OCI-LY1 (cell line): ENCODE measurements around the gene GPX3.

Source experiments
- H2AFZ ChIP-seq: fragments of 200-600 bp; sonication (generic), shearing (Covaris generic); 2 replicates; pipeline ENCODE4 v1.6.0; 2014; ENCODE audit warnings: antibody characterized with exemption, mild to moderate bottlenecking, low read length
- H3F3A ChIP-seq: fragments of 200-600 bp; sonication (generic), shearing (Covaris generic); 2 replicates; pipeline ENCODE4 v1.6.0; 2014; ENCODE audit warnings: mild to moderate bottlenecking, antibody characterized with exemption, low read length, moderate library complexity; ENCODE audit not compliant: insufficient read depth
- H3K27ac ChIP-seq: fragments of 200-600 bp; sonication (generic); 2 replicates; pipeline ENCODE4 v1.5.1; 2014; ENCODE audit warnings: low read length, mixed run types, mild to moderate bottlenecking, low read depth; ENCODE audit not compliant: poor library complexity, severe bottlenecking
- H3K27me3 ChIP-seq: fragments of 200-600 bp; sonication (generic); 2 replicates; pipeline ENCODE4 v1.6.0; 2014; ENCODE audit warnings: antibody characterized with exemption, mild to moderate bottlenecking, low read length, moderate library complexity; ENCODE audit not compliant: insufficient read depth
- H3K36me3 ChIP-seq: fragments of 200-600 bp; sonication (generic); 2 replicates; pipeline ENCODE4 v1.6.1; 2014; ENCODE audit warnings: mild to moderate bottlenecking, antibody characterized with exemption, low read length, moderate library complexity, mixed read lengths; ENCODE audit not compliant: insufficient read depth
- H3K4me1 ChIP-seq: fragments of 200-600 bp; sonication (generic); 2 replicates; pipeline ENCODE4 v1.5.1; 2014; ENCODE audit warnings: mild to moderate bottlenecking, low read length, moderate library complexity; ENCODE audit not compliant: insufficient read depth, severe bottlenecking
- H3K4me2 ChIP-seq: fragments of 200-600 bp; sonication (generic), shearing (Covaris generic); 2 replicates; pipeline ENCODE4 v1.6.1; 2014; ENCODE audit warnings: low read length
- H3K4me3 ChIP-seq: fragments of 200-600 bp; sonication (generic); 2 replicates; pipeline ENCODE4 v1.5.1; 2014; ENCODE audit warnings: low read length, low read depth, mild to moderate bottlenecking, mixed read lengths; ENCODE audit not compliant: poor library complexity, severe bottlenecking
- H3K79me2 ChIP-seq: fragments of 200-600 bp; shearing (Covaris generic); 2 replicates; pipeline ENCODE4 v1.6.1; 2016; ENCODE audit warnings: mixed run types, low read length, mixed read lengths; ENCODE audit not compliant: insufficient read depth
- H3K9ac ChIP-seq: fragments of 200-600 bp; sonication (generic), shearing (Covaris generic); 2 replicates; pipeline ENCODE4 v1.6.1; 2014; ENCODE audit warnings: mild to moderate bottlenecking, low read length, mixed read lengths
- H3K9me2 ChIP-seq: fragments of 200-600 bp; sonication (generic), shearing (Covaris generic); 2 replicates; pipeline ENCODE4 v1.6.1; 2014; ENCODE audit warnings: low read depth, mild to moderate bottlenecking, low read length, mixed read lengths
- H3K9me3 ChIP-seq: fragments of 200-600 bp; shearing (Covaris generic); 2 replicates; pipeline ENCODE4 v1.6.1; 2014; ENCODE audit warnings: low read length, mixed read lengths
- H4K20me1 ChIP-seq: fragments of 200-600 bp; sonication (generic), shearing (Covaris generic); 2 replicates; pipeline ENCODE4 v1.6.0; 2016; ENCODE audit warnings: mild to moderate bottlenecking, low read length; ENCODE audit not compliant: insufficient read depth
- EZH2 ChIP-seq: fragments of 200-600 bp; sonication (generic), shearing (Covaris generic); IDR thresholded peaks from 2 replicates; pipeline ENCODE4 v1.8.0; 2017; ENCODE audit warnings: borderline replicate concordance, mixed run types, mild to moderate bottlenecking, antibody characterized with exemption, low read length, moderate library complexity, mixed read lengths
- TF ChIP-seq, protein P1 (sequence below): fragments of 200-600 bp; sonication (generic), shearing (Covaris generic); IDR thresholded peaks from 2 replicates; pipeline ENCODE4 v1.5.1; 2017; ENCODE audit warnings: mild to moderate bottlenecking, antibody characterized with exemption, low read length, moderate library complexity, mixed read lengths

Gene GPX3

DNA sequence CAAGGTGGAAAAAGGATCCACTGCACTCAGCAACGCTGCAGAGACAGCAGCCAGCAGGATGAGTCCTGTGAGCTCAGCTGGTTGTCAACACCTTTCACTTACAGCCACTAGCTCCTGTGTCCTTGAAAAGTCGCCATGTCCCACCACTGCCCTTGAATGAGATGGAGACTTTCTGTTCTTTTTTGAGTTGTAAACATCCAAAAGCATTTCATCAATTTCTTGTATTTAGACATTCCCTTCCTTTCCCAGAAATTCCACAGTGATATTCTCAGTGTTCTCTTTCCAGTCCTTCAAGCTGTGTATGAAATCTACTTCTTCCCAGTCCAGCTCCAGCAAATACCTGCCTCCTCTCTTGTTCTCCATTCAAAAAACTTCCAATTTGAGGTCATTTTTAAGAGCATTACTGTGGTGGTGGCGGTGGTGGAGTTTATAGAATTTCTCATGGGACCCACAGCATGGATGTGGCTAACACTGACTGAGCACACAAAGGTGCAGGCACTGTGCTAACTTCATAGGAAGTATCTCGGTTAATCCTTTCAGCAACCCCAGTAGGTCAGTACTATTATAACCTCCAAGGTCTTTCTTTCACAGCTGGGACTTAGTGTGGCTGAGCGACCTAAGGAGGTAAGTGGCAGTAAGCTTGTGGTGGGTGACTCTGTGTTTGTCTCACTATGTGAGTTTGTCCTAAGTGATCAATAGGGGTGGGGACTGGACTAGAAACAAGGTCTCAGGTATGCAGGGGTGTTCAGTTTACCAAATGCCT is 15.0 kb upstream of the GPX3 start:
- Histone ChIP-seq H2AFZ (no peak overlapping the region), H3K4me2 (no peak overlapping the region), H3K4me1 (no peaks in the 10 kb centered on the region), H3K36me3 (no peaks in the 10 kb centered on the region), H3K9ac (no peak overlapping the region), H3K79me2 (no peaks in the 10 kb centered on the region), H3K4me3 (no peak overlapping the region), H3K27ac (no peak overlapping the region), H4K20me1 (no peaks in the 10 kb centered on the region), H3K9me2 (no peaks in the 10 kb centered on the region), H3K9me3 (no peaks in the 10 kb centered on the region), H3K27me3 (0 out of 2 replicates have a peak, but pooled peaks cover 3% of the 10 kb centered on the region), H3F3A (no peaks in the 10 kb centered on the region)
- TF ChIP-seq, protein P1, sequence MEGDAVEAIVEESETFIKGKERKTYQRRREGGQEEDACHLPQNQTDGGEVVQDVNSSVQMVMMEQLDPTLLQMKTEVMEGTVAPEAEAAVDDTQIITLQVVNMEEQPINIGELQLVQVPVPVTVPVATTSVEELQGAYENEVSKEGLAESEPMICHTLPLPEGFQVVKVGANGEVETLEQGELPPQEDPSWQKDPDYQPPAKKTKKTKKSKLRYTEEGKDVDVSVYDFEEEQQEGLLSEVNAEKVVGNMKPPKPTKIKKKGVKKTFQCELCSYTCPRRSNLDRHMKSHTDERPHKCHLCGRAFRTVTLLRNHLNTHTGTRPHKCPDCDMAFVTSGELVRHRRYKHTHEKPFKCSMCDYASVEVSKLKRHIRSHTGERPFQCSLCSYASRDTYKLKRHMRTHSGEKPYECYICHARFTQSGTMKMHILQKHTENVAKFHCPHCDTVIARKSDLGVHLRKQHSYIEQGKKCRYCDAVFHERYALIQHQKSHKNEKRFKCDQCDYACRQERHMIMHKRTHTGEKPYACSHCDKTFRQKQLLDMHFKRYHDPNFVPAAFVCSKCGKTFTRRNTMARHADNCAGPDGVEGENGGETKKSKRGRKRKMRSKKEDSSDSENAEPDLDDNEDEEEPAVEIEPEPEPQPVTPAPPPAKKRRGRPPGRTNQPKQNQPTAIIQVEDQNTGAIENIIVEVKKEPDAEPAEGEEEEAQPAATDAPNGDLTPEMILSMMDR = no peak
- no peak for TF ChIP-seq EZH2

DNA sequence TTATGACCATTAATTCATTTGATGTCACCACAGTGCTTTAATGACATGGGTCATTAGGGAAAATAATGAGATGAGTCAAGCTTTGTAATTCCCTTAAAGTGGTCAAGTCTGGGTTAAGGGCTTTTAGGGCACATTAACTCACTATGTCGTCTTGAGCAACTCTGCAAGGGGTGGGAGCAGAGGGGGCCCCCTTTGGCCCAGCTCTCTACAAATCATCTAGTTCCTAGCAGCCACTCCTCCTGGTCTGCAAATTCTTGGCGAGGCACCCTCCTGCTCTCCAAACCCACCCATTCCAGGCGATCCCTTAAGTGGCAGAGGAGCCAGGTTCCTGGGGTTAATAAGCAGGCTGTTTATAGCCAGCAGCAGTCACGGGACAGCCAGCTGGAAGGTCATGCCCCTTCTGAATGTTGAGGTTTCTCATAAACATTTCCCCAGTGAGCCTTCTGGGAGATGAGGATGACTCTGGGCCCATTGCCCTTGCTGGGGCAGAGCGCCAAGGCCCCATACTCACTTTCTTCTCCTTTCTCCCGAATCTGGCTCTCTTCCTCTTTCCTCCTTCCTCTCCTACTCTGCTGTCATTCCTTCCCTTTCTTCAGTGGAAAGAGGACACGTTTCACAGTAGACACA is 14.3 kb upstream of the GPX3 start:
- no peak for TF ChIP-seq EZH2
- TF ChIP-seq, protein P1 = no peak
- Histone ChIP-seq H3K27ac (no peak overlapping the region), H4K20me1 (no peaks in the 10 kb centered on the region), H3K36me3 (no peaks in the 10 kb centered on the region), H3K79me2 (no peaks in the 10 kb centered on the region), H3K9me2 (no peaks in the 10 kb centered on the region), H3K4me1 (no peaks in the 10 kb centered on the region), H3K4me3 (no peak overlapping the region), H2AFZ (no peak overlapping the region), H3K27me3 (0 out of 2 replicates have a peak, but pooled peaks cover 3% of the 10 kb centered on the region), H3K9ac (no peak overlapping the region), H3K4me2 (no peak overlapping the region), H3F3A (no peaks in the 10 kb centered on the region), H3K9me3 (no peaks in the 10 kb centered on the region)

DNA sequence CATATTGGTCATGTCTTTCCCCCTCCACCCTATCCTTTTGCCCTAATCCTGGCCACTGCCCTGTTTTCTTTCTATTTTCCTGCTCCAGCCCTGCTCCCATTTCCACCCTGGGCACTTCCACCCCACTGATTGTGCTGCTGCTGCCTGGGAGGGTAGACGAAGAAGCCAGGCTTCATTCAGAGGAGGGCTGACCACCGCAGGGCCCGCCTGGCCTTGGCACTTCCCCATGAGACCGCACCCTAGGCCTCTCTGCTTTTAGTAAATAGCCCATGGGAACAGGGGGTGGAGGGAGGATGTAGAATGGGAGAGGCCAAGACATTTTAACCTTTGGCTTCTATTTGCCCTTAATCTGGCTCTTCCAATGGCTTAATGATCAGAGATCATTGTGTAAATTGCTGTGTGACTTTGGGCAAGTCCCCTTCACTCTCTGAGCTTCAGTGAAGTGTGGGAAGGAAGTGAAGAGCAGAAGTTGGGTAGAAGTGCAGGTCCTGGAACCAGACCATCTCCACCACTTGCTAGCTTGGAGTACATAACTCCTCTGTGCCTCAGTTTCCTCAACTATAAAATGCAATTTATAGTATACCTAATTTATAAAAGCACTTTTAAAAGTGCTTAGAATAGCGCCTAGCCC is 13.6 kb upstream of the GPX3 start:
- Histone ChIP-seq H3F3A (no peaks in the 10 kb centered on the region), H3K4me3 (no peak overlapping the region), H2AFZ (no peak overlapping the region), H3K79me2 (no peaks in the 10 kb centered on the region), H3K4me1 (no peaks in the 10 kb centered on the region), H3K4me2 (no peak overlapping the region), H4K20me1 (no peaks in the 10 kb centered on the region), H3K9me3 (no peaks in the 10 kb centered on the region), H3K9ac (no peak overlapping the region), H3K36me3 (no peaks in the 10 kb centered on the region), H3K27me3 (0 out of 2 replicates have a peak, but pooled peaks cover 3% of the 10 kb centered on the region), H3K27ac (no peak overlapping the region), H3K9me2 (no peaks in the 10 kb centered on the region)
- TF ChIP-seq EZH2 = no peak
- TF ChIP-seq, protein P1 = no peak
